A549 (cell line): ENCODE measurements around the gene CAMSAP1. TPM values are rescaled to one million over a fixed set of nuclear protein-coding genes. Genes with fewer than 3 reads are reported as not detected.

Source experiments
- ATAC-seq, 2 experiments: fragments of 200-7000 bp in 1 of 2; fragments of >200 bp in 1 of 2; cut with Nextera tagmentation in 1 of 2; cut with Tn5 transposase in 1 of 2; 3 replicates each; pipeline versions ENCODE4 v1.8.0 to v1.9.1; 2018 to 2020; ENCODE audit warnings: mild to moderate bottlenecking in 1 of 2, moderate library complexity in 1 of 2
- CTCF ChIA-PET: fragments of 300-600 bp; sonication (Branson Sonifier 250); formaldehyde crosslinking; extraction: SDS; loops from one replicate; lab custom pipeline; 2021; ENCODE audit warnings: antibody characterized with exemption, inconsistent platforms; lab: Yijun Ruan, JAX
- POLR2A ChIA-PET: fragments of 350-600 bp; formaldehyde crosslinking; extraction: SDS; loops from one replicate; lab custom pipeline; 2021; ENCODE audit warnings: antibody characterized with exemption, inconsistent platforms; lab: Yijun Ruan, JAX
- DNase-seq, 2 experiments: peaks; one replicate each; pipeline versions ENCODE4 v3.0.0 to v3.0.0-alpha.2; 2011 to 2016; ENCODE audit warnings: low read depth in 1 of 2, low spot score in 1 of 2
- FAIRE-seq: peaks from 2 replicates; lab custom pipeline; 2011; peaks lifted over from hg19 to GRCh38; lab: Jason Lieb, UNC
- H3K27ac ChIP-seq, 2 experiments: fragments of >200 bp; sonication (Bioruptor Twin); formaldehyde crosslinking; 3 replicates each; pipeline ENCODE4 v1.5.1; 2016 to 2017
- H3K4me1 ChIP-seq: fragments of >200 bp; sonication (Bioruptor Twin); formaldehyde crosslinking; 3 replicates; pipeline ENCODE4 v1.6.1; 2016
- H3K4me2 ChIP-seq: fragments of >200 bp; sonication (Bioruptor Twin); formaldehyde crosslinking; 3 replicates; pipeline ENCODE4 v1.6.1; 2016
- H3K4me3 ChIP-seq: fragments of >200 bp; sonication (Bioruptor Twin); formaldehyde crosslinking; 3 replicates; pipeline ENCODE4 v1.5.1; 2016
- H3K9me3 ChIP-seq: fragments of >200 bp; sonication (Bioruptor Twin); formaldehyde crosslinking; 3 replicates; pipeline ENCODE4 v1.6.1; 2016
- CBX2 ChIP-seq: fragments of 200-600 bp; sonication (generic); IDR thresholded peaks from 2 replicates; pipeline ENCODE4 v1.6.1; 2016; ENCODE audit warnings: low read depth, mild to moderate bottlenecking, borderline replicate concordance
- CTCF ChIP-seq: fragments of >200 bp; sonication (Bioruptor Twin); formaldehyde crosslinking; IDR thresholded peaks from 3 replicates; pipeline ENCODE4 v1.5.1; 2016
- EP300 ChIP-seq, 2 experiments: fragments of >200 bp; sonication (Bioruptor Twin); formaldehyde crosslinking; IDR thresholded peaks; 2 replicates in 1 of 2; 3 replicates in 1 of 2; pipeline ENCODE4 v1.6.1; 2016 to 2017
- FOSB ChIP-seq: fragments of 250-450 bp; sonication (Bioruptor Pico); IDR thresholded peaks from 2 replicates; pipeline ENCODE4 v1.5.0; 2020; ENCODE audit warnings: mild to moderate bottlenecking, moderate library complexity
- HDAC2 ChIP-seq: fragments of 200-600 bp; sonication (generic); IDR thresholded peaks from 2 replicates; pipeline ENCODE4 v1.6.1; 2016
- HEYL ChIP-seq: fragments of 250-450 bp; sonication (Bioruptor Pico); IDR thresholded peaks from 2 replicates; pipeline ENCODE4 v1.8.0; 2021; ENCODE audit warnings: mild to moderate bottlenecking, moderate library complexity
- HMGXB4 ChIP-seq: fragments of 250-450 bp; sonication (Bioruptor Pico); IDR thresholded peaks from 2 replicates; pipeline ENCODE4 v1.5.0; 2021; ENCODE audit warnings: mild to moderate bottlenecking, moderate library complexity, borderline replicate concordance
- HOXA7 ChIP-seq: fragments of 250-450 bp; sonication (Bioruptor Pico); IDR thresholded peaks from 2 replicates; pipeline ENCODE4 v1.5.0; 2020; ENCODE audit warnings: mild to moderate bottlenecking, moderate library complexity
- JUNB ChIP-seq: fragments of >200 bp; sonication (Bioruptor Twin); formaldehyde crosslinking; IDR thresholded peaks from 2 replicates; pipeline ENCODE4 v1.6.1; 2016
- MAFK ChIP-seq: fragments of 450-650 bp; IDR thresholded peaks from 2 replicates; pipeline ENCODE4 v1.6.1; 2014; ENCODE audit not compliant: partially characterized antibody
- NFE2L2 ChIP-seq: fragments of 150-350 bp; conservative IDR thresholded peaks from 2 replicates; pipeline ENCODE4 v1.6.1; 2014; ENCODE audit warnings: low read length
- NR3C1 ChIP-seq: fragments of >200 bp; sonication (Bioruptor Twin); formaldehyde crosslinking; IDR thresholded peaks from 3 replicates; pipeline ENCODE4 v1.6.1; 2017
- PHF8 ChIP-seq: fragments of 200-600 bp; sonication (generic); IDR thresholded peaks from 2 replicates; pipeline ENCODE4 v1.6.1; 2016; ENCODE audit warnings: low read depth, mild to moderate bottlenecking, antibody characterized with exemption, moderate library complexity, borderline replicate concordance
- REST ChIP-seq: fragments of 200-600 bp; sonication (generic); IDR thresholded peaks from 2 replicates; pipeline ENCODE4 v1.6.1; 2016; ENCODE audit warnings: antibody characterized with exemption, mild to moderate bottlenecking, moderate library complexity
- RFX5 ChIP-seq: fragments of 450-650 bp; IDR thresholded peaks from 2 replicates; pipeline ENCODE4 v1.7.1; 2014; ENCODE audit warnings: antibody characterized with exemption, mild to moderate bottlenecking, moderate library complexity
- ZSCAN20 ChIP-seq: fragments of 250-450 bp; sonication (Bioruptor Pico); IDR thresholded peaks from 2 replicates; pipeline ENCODE4 v1.8.0; 2022; ENCODE audit warnings: mild to moderate bottlenecking, moderate library complexity
- whole genome bisulfite sequencing: methylation state at CpG from one replicate; pipeline ENCODE4 v1.1.6; 2017; ENCODE audit errors: missing lambda C conversion rate; 5-methylcytosine and 5-hydroxymethylcytosine counted together
- polyA plus RNA-seq, 4 experiments: library from polyadenylated mRNA; depleted of rRNA in 3 of 4; stranded (reverse); fragments of >200 nt; fragmentation: RNase III in 1 of 4; extraction: RNeasy Plus Mini Kit Qiagen cat#74134 plus additional on column Dnase treatment in 1 of 4; gene quantifications; 2 replicates in 3 of 4; 3 replicates in 1 of 4; pipeline ENCODE4 v1.2.3, GENCODE V29; 2011 to 2017
- TF ChIP-seq, protein P1 (sequence below): IDR thresholded peaks from 2 replicates; pipeline ENCODE4 v1.6.1; 2012

Gene CAMSAP1
- polyA plus RNA-seq, 2 of the 4 experiments (the other 2 are of a cell fraction): 8.6 to 15.0 TPM

- TF ChIP-seq RFX5 (no peak), ZSCAN20 (CRISPR knock-in tag) (no peak), CTCF (no peak), HEYL (CRISPR knock-in tag) (no peak), FOSB (CRISPR knock-in tag) (no peak), REST (no peak), HDAC2 (no peak), NR3C1 (no peak), MAFK (no peak), NFE2L2 (no peak), HMGXB4 (CRISPR knock-in tag) (no peak), EP300 (IDR thresholded peaks at IDR 0.05) (no peak), CBX2 (no peak), HOXA7 (CRISPR knock-in tag) (no peak), PHF8 (no peak), JUNB (no peak)
- TF ChIP-seq, protein P1, sequence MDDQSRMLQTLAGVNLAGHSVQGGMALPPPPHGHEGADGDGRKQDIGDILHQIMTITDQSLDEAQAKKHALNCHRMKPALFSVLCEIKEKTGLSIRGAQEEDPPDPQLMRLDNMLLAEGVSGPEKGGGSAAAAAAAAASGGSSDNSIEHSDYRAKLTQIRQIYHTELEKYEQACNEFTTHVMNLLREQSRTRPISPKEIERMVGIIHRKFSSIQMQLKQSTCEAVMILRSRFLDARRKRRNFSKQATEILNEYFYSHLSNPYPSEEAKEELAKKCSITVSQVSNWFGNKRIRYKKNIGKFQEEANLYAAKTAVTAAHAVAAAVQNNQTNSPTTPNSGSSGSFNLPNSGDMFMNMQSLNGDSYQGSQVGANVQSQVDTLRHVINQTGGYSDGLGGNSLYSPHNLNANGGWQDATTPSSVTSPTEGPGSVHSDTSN: no peak
- no peak overlapping the region for H3K27ac ChIP-seq
- H3K4me2 ChIP-seq: 0 out of 3 replicates have a peak overlapping the region, but pooled peaks have one; percentile 0
- ChIA-PET CTCF (interaction anchor here (1.1 kb wide), 1 partner anchor 20 kb away, joined by 3 read pairs; no protein-coding TSS in a partner anchor), POLR2A (interaction anchor here (0.6 kb wide), 1 partner anchor 132 kb away, joined by 3 read pairs; no protein-coding TSS in a partner anchor)
- no peak for ATAC-seq
- no peak overlapping the region for H3K4me3 ChIP-seq
- DNase-seq: no peak
- no peak for FAIRE-seq
- H3K4me1 ChIP-seq: peaks cover 21% of the 10 kb centered on the region; the same call in 2 of the 3 replicates
- 80% methylated on average over 7 of the region's 7 CpGs for WGBS
- H3K9me3 ChIP-seq: no peaks in the 10 kb centered on the region
These were observed 22.1 kb downstream of the CAMSAP1 start for GRCh38 chr9:135885100-135885853.
